Stimulated activated naive CD4-positive, alpha-beta T cell treated with Interleukin-2 at 50 U/mL for 16 hours (primary cell): ENCODE measurements around the gene CHORDC1.
"Not testable (repeated sequence)": the region's sequence is repeated elsewhere in the genome, so short reads cannot be mapped to it uniquely, and the experiment has no call there.

Source experiments
- DNase-seq: peaks from one replicate; lab custom pipeline; 2025; lab: John Stamatoyannopoulos, UW

The CHORDC1 gene

DNA sequence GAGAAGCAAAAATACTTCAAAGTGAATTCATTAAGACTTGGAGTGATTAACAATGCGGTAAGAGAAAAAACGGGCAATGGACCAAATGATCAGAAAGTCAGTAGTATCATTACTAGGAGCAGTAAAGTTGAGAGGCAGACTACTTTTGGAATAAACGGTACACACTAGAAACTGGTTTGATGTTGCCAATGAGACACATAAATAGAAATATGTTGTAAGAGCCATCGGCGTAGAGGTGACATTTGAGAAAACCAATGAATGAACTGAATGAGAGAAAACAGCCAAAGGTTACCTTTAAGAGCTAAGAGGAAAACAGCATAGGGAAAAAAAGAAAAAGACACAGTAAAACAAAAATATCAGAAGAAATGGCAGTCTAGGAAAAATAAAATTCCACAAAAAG lies 6.2 kb downstream of the CHORDC1 start:
- no peak for DNase-seq

DNA sequence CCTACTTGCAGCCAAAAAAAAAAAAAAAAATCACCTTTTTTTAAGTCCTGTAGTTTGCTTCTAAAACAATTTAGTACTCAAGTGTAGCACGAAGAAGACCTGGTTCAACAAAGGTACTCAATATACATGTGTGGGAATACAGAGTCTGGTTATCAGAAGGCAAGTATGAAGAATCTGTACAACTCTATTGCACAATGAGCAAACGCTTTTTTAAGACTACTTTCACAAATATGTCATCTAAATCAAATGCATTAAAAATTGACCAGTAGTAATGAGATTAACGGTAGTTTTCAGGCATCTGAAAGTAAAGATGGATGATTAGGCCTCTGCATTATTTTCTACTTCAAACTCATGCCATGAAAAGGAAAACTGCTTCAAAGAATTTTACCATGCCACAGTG lies 9.5 kb downstream of the CHORDC1 start:
- DNase-seq: no peak

DNA sequence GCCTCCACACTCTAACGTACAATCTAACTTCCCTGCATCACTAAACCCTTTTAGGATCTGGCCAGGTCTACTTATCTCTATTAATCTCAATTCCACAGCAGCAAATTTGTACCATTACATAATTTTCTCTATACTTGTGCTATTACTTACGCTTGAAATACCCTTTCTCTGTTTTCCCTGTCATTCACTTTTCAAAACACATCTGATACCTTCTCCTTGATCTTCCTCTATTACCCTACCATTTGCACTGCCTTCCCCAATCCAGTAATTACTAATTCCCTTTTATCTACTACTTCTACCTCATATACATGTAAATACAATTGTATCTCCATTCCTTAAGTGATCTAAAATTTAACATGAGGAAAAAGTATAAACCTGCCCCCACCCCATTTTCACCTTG lies 14.0 kb downstream of the CHORDC1 start:
- DNase-seq: no peak

DNA sequence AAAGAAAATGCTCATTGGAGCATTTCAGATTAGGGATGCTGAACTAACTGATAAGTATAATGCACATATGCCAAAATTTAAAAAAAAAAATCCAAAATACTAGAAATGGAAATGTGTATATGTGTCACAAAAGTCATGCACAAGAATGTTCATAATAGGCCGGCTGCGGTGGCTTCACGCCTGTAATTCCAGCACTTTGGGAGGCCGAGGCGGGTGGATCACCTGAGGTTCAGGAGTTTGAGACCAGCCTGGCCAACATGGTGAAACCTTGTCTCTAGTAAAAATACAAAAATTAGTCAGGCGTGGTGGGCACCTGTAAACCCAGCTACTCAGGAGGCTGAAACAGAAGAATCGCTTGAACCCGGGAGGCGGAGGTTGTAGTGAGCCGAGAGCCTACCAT lies 14.9 kb downstream of the CHORDC1 start:
- not testable (repeated sequence) for DNase-seq

DNA sequence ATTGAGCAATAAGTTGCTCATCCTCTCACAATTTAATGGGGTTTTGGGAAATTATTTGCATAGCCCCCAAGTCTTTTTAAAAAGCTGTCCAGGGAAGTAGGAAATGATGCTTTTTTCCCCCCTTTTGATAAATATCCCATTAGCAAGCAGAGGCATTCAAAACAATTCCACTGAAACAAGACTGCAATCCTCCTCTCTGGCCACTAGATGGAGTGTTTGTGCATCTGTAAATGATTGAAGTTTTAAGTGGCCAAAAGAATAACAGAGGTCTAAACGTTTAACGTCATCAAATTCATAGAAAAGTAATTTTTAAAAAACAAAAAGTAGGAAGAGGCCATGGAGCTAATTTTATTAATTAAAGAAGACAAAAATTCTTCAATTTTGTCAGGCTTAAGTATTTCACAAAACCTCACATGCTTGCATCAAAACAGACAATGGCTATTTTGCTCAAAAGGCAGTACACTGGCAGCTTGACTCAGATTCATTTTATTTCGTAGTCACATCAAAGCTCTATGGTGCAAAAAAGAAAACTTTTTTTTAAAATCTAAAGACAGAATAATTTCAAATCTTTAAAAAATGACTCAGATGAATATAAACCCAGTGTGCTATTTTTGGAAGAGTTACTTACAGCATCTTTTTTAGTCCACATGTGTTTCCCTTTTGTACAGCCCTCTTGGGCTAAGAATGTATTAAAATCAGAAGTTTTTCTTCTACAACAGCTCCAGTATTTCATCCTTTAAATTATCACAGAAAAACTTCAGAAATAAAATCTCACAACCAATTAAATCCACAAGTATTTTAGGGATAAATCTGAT lies 17.8 kb downstream of the CHORDC1 start:
- no peak for DNase-seq

DNA sequence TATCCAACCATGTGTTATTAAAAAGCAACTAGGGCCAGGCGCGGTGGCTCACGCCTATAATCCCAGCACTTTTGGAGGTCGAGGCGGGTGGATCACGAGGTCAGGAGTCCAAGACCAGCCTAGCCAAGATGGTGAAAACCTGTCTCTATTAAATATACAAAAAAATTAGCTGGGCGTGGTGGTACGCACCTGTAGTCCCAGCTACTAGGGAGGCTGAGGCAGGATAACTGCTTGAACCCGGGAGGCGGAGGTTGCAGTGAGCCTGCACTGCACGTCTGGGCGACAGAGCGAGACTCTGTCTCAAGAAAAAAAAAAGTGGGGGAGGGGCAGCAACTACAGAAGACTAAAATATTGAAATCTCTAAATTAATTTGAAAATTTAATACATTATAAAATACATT lies 18.4 kb downstream of the CHORDC1 start:
- no peak for DNase-seq

DNA sequence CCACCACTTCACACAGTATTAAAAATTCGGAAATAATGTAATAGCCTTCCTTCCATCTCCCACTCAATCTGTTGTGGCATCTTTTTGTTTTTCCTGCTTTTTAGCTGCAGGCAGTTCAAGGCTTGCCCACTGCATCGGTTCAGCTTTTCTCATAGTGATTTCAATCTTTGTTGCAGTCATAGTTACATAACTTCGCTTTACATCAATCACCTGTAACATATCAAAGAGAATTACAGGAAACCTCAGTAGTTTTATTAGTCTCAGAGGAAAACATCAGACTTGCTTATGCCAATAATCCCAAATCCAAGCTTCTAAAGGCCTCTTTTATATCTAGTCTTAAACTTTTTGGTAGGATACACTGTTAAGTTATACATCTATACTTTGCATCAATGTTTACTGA lies 20.5 kb downstream of the CHORDC1 start:
- no peak for DNase-seq

DNA sequence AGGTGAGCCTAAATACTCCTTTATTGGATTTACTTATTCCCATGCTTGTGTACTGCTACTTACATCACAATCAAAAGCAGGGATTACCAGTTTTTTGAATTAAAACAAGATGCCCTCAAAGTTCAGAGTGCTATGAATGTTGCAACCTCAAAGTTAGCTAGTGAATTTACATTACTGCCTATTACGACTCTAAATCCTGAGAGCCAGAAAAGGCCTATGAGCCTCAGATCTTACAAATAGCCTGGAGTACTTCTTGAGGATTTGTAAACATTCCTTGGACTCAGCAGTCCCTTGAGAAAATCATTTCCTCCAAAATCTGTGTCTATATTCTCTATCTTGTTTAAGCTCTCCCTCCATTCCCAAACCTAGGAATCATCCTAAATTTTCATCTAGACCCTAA lies 25.5 kb downstream of the CHORDC1 start:
- DNase-seq: no peak

DNA sequence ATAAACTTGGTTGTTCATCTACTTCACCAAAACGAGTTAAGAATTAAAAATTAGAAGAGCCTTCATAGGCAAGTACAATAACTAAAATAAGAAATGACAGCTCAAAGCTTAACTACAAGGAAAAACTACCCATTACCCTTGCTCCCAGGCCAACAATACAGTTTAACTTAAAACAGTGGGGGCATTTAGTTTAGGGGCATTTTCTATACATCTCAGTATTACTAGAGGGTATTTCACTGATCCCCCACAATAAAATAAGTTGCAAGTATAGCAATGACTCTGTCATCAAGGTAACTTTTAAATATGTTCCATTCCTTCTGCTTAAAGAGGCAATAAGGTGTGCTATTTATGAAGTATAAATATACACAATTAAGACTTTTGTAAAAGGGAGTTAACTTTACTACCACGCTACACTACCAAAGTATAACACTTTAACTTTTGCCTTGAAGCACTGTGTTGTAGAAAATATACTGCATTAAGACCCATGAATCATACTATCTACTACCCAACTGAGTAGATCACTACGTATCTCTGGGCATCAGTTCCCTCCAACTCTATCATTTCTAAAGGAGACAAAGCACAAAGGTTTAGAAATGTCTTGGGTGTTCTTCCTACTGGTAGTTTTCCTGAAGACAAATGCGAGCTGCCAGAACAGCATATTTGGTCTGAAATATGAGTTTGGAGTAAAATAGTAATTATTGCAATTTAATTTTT lies 29.8 kb downstream of the CHORDC1 start:
- DNase-seq: no peak

DNA sequence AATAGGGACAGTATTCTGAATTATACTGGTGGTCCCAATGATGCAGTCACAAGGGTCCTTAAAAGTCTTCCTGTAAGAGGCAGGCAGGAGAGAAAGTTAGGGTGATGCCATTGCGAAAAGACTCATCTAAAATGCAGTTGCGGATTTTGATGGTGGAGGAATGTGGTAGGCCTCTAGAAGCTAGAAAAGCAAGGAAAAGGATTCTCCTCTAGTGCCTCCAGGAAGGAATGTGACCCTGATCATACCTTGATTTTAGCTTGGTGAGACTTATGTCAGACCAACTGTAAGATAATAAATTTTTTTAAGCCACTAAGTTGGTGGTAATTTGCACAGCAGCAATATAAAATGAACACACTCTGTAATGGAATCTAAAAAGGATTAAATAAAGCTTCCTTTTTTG lies 33.8 kb downstream of the CHORDC1 start:
- DNase-seq: no peak

DNA sequence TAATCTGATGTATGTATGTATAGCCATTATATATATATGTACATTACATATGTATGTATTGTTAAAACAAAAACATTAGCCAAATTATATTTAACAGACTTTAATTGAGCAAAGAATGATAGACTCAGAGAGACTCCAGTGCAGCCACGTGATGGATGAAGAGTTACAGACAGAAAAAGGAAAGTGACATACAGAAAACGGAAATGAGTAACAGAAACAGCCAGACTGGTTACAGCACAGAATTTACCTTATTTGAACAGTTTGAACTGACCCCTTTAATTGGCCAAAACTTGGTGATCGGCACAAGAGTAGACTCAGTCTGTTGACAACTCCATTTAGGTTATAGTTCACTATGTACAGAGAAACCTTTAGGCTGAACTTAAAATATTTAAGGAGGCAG lies 35.0 kb downstream of the CHORDC1 start:
- no peak for DNase-seq

DNA sequence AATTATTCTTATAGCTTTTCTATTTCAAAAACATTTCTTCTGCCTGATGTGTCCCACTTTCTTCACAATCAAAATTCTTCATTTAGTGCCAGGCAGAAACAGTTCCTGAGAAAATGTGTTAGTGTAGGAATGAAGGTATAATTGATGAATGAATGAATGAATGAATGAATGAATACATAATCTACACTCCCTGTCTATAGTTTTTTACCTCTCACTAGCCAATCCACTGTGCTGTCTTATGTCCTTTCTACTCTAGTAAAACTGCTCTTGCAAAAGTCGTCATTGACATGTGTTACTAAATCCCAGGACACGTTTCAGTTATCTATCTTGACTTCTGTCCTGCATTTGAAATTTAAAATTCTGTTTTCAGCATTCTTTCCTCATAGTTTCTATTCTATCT lies 42.9 kb downstream of the CHORDC1 start:
- DNase-seq: no peak

DNA sequence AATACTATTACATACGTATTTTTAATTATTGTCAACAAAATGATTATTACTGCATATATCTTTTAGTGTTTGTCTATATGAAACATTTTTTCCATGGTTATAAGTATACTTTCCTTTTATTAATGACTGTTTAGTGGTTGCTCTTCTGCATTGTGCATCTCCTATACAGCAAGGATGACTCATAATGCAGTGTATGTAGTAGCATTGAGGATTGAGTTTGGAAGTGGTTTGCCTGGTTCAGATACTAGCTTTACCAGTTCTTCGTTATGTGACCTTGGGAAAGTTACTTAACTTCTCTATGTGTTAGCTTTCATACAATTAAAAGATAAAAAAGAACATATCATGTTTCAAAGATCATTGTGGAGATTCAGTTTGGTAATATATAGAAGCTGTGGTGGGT lies 44.1 kb downstream of the CHORDC1 start:
- DNase-seq: no peak

DNA sequence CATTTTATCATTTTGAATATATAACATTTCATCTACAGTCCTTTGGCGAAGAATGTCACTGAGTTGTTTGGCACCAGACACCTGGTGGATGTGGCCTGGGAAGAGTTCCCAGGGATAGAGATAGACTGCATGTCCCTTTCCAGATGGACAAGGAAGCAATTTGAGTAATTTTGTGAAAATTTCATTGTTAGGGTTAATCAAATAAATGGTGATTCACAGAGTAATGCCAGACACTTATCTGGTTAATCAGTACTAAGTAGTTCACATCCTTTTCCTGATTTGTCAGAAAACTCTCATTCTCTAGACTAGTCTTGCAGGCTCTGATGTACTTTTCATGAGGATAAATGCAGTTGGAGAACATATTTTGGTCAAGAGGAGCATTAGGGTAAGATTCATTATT lies 46.8 kb downstream of the CHORDC1 start:
- no peak for DNase-seq

DNA sequence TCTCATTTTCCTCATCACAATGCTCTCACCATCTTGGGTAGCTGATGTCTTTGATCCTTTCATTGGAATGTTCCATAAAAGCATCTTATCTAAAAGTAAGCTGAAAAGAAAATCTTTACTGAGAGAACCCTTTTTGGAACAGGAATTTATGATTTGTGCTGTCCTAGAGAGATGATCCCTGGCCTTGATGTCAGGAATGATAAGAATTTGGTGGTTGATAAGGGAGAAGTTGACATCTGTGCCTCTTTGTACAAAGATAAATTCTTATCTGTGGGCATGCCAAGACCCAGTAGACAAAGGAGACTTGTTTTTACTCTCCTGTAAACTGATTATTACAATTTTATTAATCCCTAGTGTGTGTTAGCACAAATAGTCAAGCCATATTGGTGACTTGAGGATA lies 51.5 kb downstream of the CHORDC1 start:
- no peak for DNase-seq

DNA sequence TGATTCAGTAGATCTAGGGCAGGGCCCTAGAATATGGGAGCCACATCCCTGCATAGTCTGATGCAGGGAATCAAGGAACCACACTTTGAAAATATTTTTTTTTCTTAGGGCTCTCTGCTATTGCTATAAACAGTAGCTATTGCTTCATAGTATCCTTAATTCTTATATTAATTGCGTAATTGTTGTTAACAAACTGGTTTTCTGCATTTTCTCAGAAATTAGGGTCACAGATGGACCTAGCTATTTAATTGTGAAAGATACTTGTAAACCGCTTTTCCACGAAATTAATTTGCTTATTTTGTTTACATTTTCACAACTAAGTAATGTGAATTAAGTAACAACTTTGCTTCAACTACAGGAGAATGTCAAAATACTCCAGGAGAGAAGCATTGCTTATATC lies 54.3 kb downstream of the CHORDC1 start:
- DNase-seq: no peak

DNA sequence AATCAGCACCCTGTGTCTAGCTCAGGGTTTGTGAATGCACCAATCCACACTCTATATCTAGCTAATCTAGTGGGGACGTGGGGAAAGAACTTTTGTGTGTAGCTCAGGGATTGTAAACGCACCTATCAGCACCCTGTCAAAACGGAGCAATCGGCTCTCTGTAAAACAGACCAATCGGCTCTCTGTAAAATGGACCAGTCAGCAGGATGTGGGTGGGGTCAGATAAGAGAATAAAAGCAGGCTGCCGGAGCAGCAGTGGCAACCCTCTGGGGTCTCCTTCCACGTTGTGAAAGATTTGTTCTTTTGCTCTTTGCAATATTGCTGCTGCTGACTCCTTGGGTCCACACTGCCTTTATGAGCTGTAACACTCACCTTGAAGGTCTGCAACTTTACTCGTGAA lies 55.1 kb downstream of the CHORDC1 start:
- DNase-seq: not testable (repeated sequence)

DNA sequence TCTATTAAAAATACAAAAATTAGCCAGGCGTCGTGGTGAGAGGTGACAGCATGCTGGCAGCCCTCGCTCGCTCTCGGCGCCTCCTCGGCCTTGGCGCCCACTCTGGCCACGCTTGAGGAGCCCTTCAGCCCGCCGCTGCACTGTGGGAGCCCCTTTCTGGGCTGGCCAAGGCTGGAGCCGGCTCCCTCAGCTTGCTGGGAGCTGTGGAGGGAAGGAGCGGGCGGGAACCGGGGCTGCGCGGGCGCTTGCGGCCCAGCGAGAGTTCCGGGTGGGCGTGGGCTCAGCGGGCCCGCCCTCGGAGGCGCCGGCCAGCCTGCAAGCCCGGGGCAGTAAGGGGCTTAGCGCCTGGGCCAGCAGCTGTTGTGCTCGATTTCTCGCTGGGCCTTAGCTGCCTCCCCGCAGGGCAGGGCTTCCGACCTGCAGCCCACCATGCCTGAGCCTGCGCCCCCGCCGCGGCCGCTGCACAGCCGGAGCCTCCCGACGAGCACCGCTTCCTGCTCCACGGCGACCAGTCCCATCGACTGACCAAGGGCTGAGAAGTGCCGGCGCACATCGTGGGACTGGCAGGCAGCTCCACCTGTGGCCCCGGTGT lies 55.8 kb downstream of the CHORDC1 start:
- DNase-seq: not testable (repeated sequence)
